22Rv1 (cell line): ENCODE results near the gene TMEM170A.

Experiments
- H3K27ac ChIP-seq: fragments of 450-650 bp; 2 replicates; pipeline ENCODE4 v1.5.1; 2017
- CTCF ChIP-seq: fragments of 450-650 bp; IDR thresholded peaks from 2 replicates; pipeline ENCODE4 v1.5.1; 2017; ENCODE audit warnings: mild to moderate bottlenecking
- ZFX ChIP-seq: fragments of 450-650 bp; IDR thresholded peaks from 2 replicates; pipeline ENCODE4 v1.6.1; 2017; ENCODE audit warnings: antibody characterized with exemption, borderline replicate concordance

Gene TMEM170A

GRCh38 chr16:75421820-75422126 lies 42.7 kb downstream of the TMEM170A start:
- TF ChIP-seq ZFX: no peak
- H3K27ac ChIP-seq: no peak overlapping the region

GRCh38 chr16:75420987-75421819 lies 43.3 kb downstream of the TMEM170A start:
- TF ChIP-seq CTCF: no peak
- no peak for TF ChIP-seq ZFX
- H3K27ac ChIP-seq: no peak overlapping the region

GRCh38 chr16:75416904-75417565 lies 47.5 kb downstream of the TMEM170A start:
- TF ChIP-seq CTCF (no peak), ZFX (no peak)
- no peak overlapping the region for H3K27ac ChIP-seq

GRCh38 chr16:75415169-75415905 lies 49.2 kb downstream of the TMEM170A start:
- TF ChIP-seq CTCF (no peak), ZFX (no peak)
- H3K27ac ChIP-seq: no peak overlapping the region

- no peak overlapping the region for H3K27ac ChIP-seq
- TF ChIP-seq CTCF (no peak), ZFX (no peak)
These were observed 50.5 kb downstream of the TMEM170A start for GRCh38 chr16:75413951-75414350.

- H3K27ac ChIP-seq: no peak overlapping the region
- TF ChIP-seq CTCF (no peak), ZFX (no peak)
These were observed 57.5 kb downstream of the TMEM170A start for GRCh38 chr16:75406943-75407342.

GRCh38 chr16:75402821-75403475 lies 61.5 kb downstream of the TMEM170A start:
- no peak overlapping the region for H3K27ac ChIP-seq
- no peak for TF ChIP-seq ZFX
- peak; percentile 82 for TF ChIP-seq CTCF
